HL-60 (cell line): ENCODE results near the gene ZNF780B.
A peak's percentile ranks its signal among the peaks of the same experiment; 100 is the strongest.

ENCODE experiments used
- GABPA ChIP-seq: IDR thresholded peaks from 2 replicates; pipeline ENCODE4 v1.6.1; 2012; ENCODE audit warnings: low read depth
- POLR2AphosphoS5 ChIP-seq: IDR thresholded peaks from 2 replicates; pipeline ENCODE4 v1.6.1; 2012; ENCODE audit warnings: low read depth
- SPI1 ChIP-seq: IDR thresholded peaks from 2 replicates; pipeline ENCODE4 v1.6.1; 2012; ENCODE audit warnings: low read depth, mild to moderate bottlenecking, borderline replicate concordance
- TF ChIP-seq, protein P1 (sequence below): IDR thresholded peaks from one replicate; pipeline ENCODE4 v1.5.1; 2011; ENCODE audit warnings: low read length, control low read depth, inconsistent platforms; ENCODE audit not compliant: insufficient read depth
- TF ChIP-seq, protein P2 (sequence below): IDR thresholded peaks from 2 replicates; pipeline ENCODE4 v1.6.1; 2012; ENCODE audit warnings: low read depth; ENCODE audit not compliant: insufficient replicate concordance

DNA sequence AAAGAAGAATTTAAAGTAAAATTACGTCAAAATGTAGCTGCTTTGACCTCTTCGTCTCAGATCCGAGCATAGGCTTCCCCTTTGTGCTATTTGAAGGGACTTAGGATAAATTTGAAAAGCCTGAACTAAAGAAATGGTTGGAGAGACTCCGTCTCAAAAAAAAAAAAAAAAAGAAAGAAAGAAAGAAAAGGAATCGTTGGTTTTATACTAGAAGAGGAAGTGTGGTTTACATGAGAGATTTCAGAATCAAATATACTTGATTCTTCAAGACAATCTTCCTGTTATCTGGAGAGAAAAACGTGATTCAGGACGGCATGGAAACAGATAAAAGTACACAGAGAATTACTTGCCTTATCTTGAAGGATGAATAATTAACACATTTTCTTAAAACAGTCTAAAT is 474 bp upstream of the ZNF780B start:
- TF ChIP-seq, protein P1, sequence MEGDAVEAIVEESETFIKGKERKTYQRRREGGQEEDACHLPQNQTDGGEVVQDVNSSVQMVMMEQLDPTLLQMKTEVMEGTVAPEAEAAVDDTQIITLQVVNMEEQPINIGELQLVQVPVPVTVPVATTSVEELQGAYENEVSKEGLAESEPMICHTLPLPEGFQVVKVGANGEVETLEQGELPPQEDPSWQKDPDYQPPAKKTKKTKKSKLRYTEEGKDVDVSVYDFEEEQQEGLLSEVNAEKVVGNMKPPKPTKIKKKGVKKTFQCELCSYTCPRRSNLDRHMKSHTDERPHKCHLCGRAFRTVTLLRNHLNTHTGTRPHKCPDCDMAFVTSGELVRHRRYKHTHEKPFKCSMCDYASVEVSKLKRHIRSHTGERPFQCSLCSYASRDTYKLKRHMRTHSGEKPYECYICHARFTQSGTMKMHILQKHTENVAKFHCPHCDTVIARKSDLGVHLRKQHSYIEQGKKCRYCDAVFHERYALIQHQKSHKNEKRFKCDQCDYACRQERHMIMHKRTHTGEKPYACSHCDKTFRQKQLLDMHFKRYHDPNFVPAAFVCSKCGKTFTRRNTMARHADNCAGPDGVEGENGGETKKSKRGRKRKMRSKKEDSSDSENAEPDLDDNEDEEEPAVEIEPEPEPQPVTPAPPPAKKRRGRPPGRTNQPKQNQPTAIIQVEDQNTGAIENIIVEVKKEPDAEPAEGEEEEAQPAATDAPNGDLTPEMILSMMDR = no peak
- TF ChIP-seq POLR2AphosphoS5 (no peak), SPI1 (peak; percentile 59), GABPA (no peak)
- TF ChIP-seq, protein P2, sequence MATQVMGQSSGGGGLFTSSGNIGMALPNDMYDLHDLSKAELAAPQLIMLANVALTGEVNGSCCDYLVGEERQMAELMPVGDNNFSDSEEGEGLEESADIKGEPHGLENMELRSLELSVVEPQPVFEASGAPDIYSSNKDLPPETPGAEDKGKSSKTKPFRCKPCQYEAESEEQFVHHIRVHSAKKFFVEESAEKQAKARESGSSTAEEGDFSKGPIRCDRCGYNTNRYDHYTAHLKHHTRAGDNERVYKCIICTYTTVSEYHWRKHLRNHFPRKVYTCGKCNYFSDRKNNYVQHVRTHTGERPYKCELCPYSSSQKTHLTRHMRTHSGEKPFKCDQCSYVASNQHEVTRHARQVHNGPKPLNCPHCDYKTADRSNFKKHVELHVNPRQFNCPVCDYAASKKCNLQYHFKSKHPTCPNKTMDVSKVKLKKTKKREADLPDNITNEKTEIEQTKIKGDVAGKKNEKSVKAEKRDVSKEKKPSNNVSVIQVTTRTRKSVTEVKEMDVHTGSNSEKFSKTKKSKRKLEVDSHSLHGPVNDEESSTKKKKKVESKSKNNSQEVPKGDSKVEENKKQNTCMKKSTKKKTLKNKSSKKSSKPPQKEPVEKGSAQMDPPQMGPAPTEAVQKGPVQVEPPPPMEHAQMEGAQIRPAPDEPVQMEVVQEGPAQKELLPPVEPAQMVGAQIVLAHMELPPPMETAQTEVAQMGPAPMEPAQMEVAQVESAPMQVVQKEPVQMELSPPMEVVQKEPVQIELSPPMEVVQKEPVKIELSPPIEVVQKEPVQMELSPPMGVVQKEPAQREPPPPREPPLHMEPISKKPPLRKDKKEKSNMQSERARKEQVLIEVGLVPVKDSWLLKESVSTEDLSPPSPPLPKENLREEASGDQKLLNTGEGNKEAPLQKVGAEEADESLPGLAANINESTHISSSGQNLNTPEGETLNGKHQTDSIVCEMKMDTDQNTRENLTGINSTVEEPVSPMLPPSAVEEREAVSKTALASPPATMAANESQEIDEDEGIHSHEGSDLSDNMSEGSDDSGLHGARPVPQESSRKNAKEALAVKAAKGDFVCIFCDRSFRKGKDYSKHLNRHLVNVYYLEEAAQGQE = no peak
